Measurements from ENCODE around the gene ZNF669.

- TF ChIP-seq POLR2A (IDR thresholded peaks at IDR 0.05): no peak
- no peak for TF ChIP-seq CTCF (IDR thresholded peaks at IDR 0.05)
- TF ChIP-seq EP300 (IDR thresholded peaks at IDR 0.05): no peak
Observed at GRCh38 chr1:247114351-247115140, 10.4 kb upstream of the ZNF669 start.

All from gastroesophageal sphincter (tissue), 3 donors.